ENCODE measurements around the gene CARD11.

DNA sequence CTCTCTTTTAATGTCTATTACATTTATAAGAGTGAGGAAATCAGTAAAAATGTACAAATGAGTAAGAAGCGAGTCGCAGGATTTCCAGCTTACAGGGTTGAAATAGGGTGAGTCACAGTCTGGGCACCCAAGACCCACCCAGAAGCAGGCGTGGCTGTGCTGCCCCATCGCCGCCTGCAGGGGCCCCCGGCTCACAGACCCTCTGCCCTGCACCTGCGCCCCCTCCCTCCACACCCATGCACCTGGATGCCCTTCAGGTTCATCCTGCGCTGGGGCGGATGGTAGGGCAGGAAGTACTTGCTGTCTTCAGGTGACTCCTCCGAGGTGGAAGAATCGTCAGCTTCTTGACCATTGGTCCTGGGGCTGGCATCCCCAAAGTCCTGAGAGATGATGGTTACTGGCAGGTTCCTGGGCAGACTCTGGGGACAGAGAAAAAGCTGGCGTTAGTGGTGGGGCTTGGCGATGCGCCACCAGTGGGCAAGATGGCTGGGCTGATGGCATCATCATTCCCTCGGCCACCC, 109.4 kb downstream of the CARD11 start:
- TF ChIP-seq CTCF (IDR thresholded peaks at IDR 0.05) (no peak), POLR2A (IDR thresholded peaks at IDR 0.05) (no peak), POLR2AphosphoS5 (IDR thresholded peaks at IDR 0.05) (no peak)
